Hepatocyte (in vitro differentiated cells): ENCODE data around the gene MEF2A. TPM values are rescaled to one million over a fixed set of nuclear protein-coding genes. Genes with fewer than 3 reads are reported as not detected.

Experiments used
- DNase-seq: peaks from one replicate; pipeline ENCODE4 v3.0.0-alpha.2; 2016; ENCODE audit warnings: low spot score
- H2AFZ ChIP-seq: fragments of 200-600 bp; sonication (generic); 2 replicates; pipeline ENCODE4 v1.6.0; 2016; ENCODE audit warnings: antibody characterized with exemption, mild to moderate bottlenecking
- H3K27ac ChIP-seq: fragments of 200-600 bp; sonication (generic); 2 replicates; pipeline ENCODE4 v1.5.1; 2016; ENCODE audit warnings: mild to moderate bottlenecking
- H3K27me3 ChIP-seq: fragments of 200-600 bp; sonication (generic); 2 replicates; pipeline ENCODE4 v1.6.1; 2016
- H3K36me3 ChIP-seq: fragments of 200-600 bp; sonication (generic); replicated peaks from 2 replicates; pipeline ENCODE4 v1.5.1; 2016; ENCODE audit warnings: low read depth; ENCODE audit not compliant: insufficient read depth
- H3K4me1 ChIP-seq: fragments of 200-600 bp; sonication (generic); 2 replicates; pipeline ENCODE4 v1.5.1; 2016; ENCODE audit warnings: mild to moderate bottlenecking, moderate library complexity; ENCODE audit not compliant: insufficient read depth
- H3K4me2 ChIP-seq: fragments of 200-600 bp; sonication (generic); 2 replicates; pipeline ENCODE4 v1.6.0; 2016
- H3K4me3 ChIP-seq: fragments of 200-600 bp; sonication (generic); 2 replicates; pipeline ENCODE4 v1.5.1; 2016; ENCODE audit warnings: mild to moderate bottlenecking
- H3K79me2 ChIP-seq: fragments of 200-600 bp; sonication (generic); 2 replicates; pipeline ENCODE4 v1.6.0; 2017; ENCODE audit warnings: mild to moderate bottlenecking
- H3K9me2 ChIP-seq: fragments of 200-600 bp; sonication (generic); replicated peaks from 2 replicates; pipeline ENCODE4 v1.6.0; 2017; ENCODE audit warnings: mild to moderate bottlenecking; ENCODE audit not compliant: insufficient read depth
- H3K9me3 ChIP-seq: fragments of 200-600 bp; sonication (generic); 2 replicates; pipeline ENCODE4 v1.5.1; 2016; ENCODE audit warnings: low read depth, mild to moderate bottlenecking
- H4K20me1 ChIP-seq: fragments of 200-600 bp; sonication (generic); 2 replicates; pipeline ENCODE4 v1.6.0; 2016; ENCODE audit warnings: mild to moderate bottlenecking; ENCODE audit not compliant: insufficient read depth, poor library complexity, severe bottlenecking
- EZH2 ChIP-seq: fragments of 200-600 bp; sonication (generic); IDR thresholded peaks from 2 replicates; pipeline ENCODE4 v1.6.1; 2016; ENCODE audit warnings: antibody characterized with exemption, mild to moderate bottlenecking, borderline replicate concordance
- EZH2phosphoT487 ChIP-seq: fragments of 200-600 bp; sonication (generic); IDR thresholded peaks from one replicate; pipeline ENCODE4 v1.6.1; 2018; ENCODE audit warnings: antibody characterized with exemption, mild to moderate bottlenecking, low read depth, moderate library complexity; ENCODE audit not compliant: unreplicated experiment, severe bottlenecking
- WGBS: methylation state at CpG from one replicate; pipeline ENCODE4 v1.1.6; 2016; ENCODE audit warnings: low lambda C conversion rate; ENCODE audit errors: missing lambda C conversion rate; 5-methylcytosine and 5-hydroxymethylcytosine counted together
- polyA plus RNA-seq: library from polyadenylated mRNA; unstranded; fragments of >200 nt; fragmentation: Nextera tagmentation; extraction: Ambion mirVana; gene quantifications from 2 replicates; pipeline ENCODE4 v1.2.1, GENCODE V29; 2016
- total RNA-seq: library from RNA; depleted of rRNA; stranded (reverse); fragments of >200 nt; gene quantifications from 2 replicates; pipeline ENCODE4 v1.2.3, GENCODE V29; 2014
- TF ChIP-seq, protein P1 (sequence below): fragments of 200-600 bp; sonication (generic); IDR thresholded peaks from 2 replicates; pipeline ENCODE4 v1.5.1; 2016; ENCODE audit warnings: antibody characterized with exemption, mild to moderate bottlenecking; ENCODE audit not compliant: poor library complexity

Gene MEF2A
- total and polyA plus RNA-seq, 2 experiments from 2014 or later, result 20.4 to 56.7 TPM

DNA sequence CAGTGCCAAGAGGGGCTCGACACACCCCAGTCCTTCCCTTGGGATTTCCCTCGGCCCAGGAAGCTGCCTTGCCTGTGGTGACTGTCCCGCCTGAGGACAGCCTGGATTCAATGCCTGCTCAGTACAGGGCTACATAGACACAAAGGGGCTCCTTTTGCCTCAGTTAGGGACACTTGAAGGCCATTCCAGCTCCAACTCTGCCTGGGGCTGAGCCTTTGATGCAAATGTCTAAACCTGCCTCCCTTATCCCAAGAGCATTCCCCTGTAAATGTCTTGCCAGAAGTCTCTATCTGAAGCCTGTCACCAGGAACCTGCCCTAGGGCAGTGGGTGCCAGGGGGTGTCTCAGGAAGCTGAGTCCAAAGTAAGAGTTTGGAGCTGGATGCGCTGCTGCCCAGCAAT, 186.8 kb downstream of the MEF2A start:
- no peaks in the 10 kb centered on the region for H4K20me1 ChIP-seq
- H3K27me3 ChIP-seq, result no peaks in the 10 kb centered on the region
- TF ChIP-seq EZH2phosphoT487 (no peak), EZH2 (no peak)
- TF ChIP-seq, protein P1, sequence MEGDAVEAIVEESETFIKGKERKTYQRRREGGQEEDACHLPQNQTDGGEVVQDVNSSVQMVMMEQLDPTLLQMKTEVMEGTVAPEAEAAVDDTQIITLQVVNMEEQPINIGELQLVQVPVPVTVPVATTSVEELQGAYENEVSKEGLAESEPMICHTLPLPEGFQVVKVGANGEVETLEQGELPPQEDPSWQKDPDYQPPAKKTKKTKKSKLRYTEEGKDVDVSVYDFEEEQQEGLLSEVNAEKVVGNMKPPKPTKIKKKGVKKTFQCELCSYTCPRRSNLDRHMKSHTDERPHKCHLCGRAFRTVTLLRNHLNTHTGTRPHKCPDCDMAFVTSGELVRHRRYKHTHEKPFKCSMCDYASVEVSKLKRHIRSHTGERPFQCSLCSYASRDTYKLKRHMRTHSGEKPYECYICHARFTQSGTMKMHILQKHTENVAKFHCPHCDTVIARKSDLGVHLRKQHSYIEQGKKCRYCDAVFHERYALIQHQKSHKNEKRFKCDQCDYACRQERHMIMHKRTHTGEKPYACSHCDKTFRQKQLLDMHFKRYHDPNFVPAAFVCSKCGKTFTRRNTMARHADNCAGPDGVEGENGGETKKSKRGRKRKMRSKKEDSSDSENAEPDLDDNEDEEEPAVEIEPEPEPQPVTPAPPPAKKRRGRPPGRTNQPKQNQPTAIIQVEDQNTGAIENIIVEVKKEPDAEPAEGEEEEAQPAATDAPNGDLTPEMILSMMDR, result no peak
- no peaks in the 10 kb centered on the region for H3K4me1 ChIP-seq
- no peak overlapping the region for H3K27ac ChIP-seq
- no peaks in the 10 kb centered on the region for H3K9me3 ChIP-seq
- H3K4me2 ChIP-seq, result no peak overlapping the region
- H3K4me3 ChIP-seq, result no peak overlapping the region
- H3K36me3 ChIP-seq, result no peaks in the 10 kb centered on the region
- no peak overlapping the region for H2AFZ ChIP-seq
- H3K9me2 ChIP-seq, result no peaks in the 10 kb centered on the region
- DNase-seq, result no peak
- WGBS, result 80% methylated on average over 4 of the region's 4 CpGs
- H3K79me2 ChIP-seq, result no peaks in the 10 kb centered on the region

DNA sequence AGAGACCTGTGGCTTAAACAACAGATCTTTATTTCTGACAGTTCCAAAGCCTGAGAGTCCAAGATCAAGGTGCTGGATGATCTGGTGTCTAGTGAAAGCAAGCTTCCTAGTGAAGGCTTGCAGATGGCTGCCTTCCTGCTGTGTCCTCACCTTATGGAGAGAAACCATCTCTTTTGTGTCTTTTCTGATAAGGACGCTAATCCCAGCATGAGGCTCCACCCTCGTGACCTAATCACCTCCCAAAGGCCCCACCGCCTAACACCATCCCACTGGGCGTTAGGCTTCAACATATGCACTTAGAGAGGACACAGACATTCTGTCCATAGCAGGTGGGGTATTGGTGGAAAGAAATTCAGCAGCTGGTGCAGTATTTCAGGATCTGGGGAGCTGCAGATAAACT, 187.3 kb downstream of the MEF2A start:
- no peak overlapping the region for H3K4me3 ChIP-seq
- TF ChIP-seq EZH2phosphoT487 (no peak), EZH2 (no peak)
- TF ChIP-seq, protein P1, result no peak
- no peaks in the 10 kb centered on the region for H3K4me1 ChIP-seq
- no peak overlapping the region for H3K4me2 ChIP-seq
- H3K36me3 ChIP-seq, result no peaks in the 10 kb centered on the region
- no peaks in the 10 kb centered on the region for H3K9me2 ChIP-seq
- no peaks in the 10 kb centered on the region for H3K79me2 ChIP-seq
- no peak for DNase-seq
- H2AFZ ChIP-seq, result no peak overlapping the region
- no peaks in the 10 kb centered on the region for H4K20me1 ChIP-seq
- H3K9me3 ChIP-seq, result no peaks in the 10 kb centered on the region
- H3K27me3 ChIP-seq, result no peaks in the 10 kb centered on the region
- 53% methylated on average over 4 of the region's 4 CpGs for WGBS
- no peak overlapping the region for H3K27ac ChIP-seq

DNA sequence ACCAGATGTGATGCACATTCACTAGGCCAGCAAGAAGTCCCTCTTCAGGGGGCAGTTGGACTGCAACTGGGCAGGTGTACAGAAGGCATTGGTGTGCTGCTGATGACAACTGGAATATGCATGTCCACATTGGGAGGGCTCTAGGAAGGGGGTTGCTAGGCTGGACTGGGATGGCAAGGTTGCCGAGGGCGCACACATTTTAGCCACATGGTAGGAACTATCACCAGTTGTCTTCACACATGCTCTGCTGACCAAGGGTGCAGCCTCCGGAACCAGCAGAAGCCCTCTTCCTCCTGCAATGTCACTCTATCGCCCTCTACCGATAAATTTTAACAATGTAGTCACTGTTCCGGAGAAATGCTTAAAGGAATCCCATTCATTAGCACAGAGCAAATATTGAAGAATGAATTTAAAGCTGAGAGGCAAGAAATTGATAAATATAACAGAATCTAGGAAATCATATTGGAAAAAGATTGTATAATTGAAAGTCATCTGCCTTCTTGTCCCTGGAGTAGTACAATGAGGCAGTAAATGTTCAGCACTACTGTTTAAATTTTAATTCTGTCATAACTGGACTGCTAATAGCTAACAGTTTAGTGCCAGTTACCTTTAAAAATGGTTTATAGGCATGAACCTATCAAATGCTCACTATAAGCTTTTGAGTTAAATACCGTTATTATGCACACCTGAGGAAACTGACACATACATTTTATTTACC, 190.1 kb downstream of the MEF2A start:
- no peaks in the 10 kb centered on the region for H3K79me2 ChIP-seq
- H3K27me3 ChIP-seq, result no peaks in the 10 kb centered on the region
- H2AFZ ChIP-seq, result no peak overlapping the region
- no peaks in the 10 kb centered on the region for H3K4me1 ChIP-seq
- no peaks in the 10 kb centered on the region for H3K9me2 ChIP-seq
- no peaks in the 10 kb centered on the region for H3K36me3 ChIP-seq
- no peak overlapping the region for H3K27ac ChIP-seq
- H3K4me2 ChIP-seq, result no peak overlapping the region
- no peaks in the 10 kb centered on the region for H4K20me1 ChIP-seq
- no peak overlapping the region for H3K4me3 ChIP-seq
- DNase-seq, result peak; percentile 83
- TF ChIP-seq, protein P1, result peak; percentile 78
- TF ChIP-seq EZH2 (no peak), EZH2phosphoT487 (no peak)
- H3K9me3 ChIP-seq, result no peaks in the 10 kb centered on the region
- 9% methylated on average over 7 of the region's 7 CpGs for WGBS
